Measurements from ENCODE around the gene RNH1. TPM values are rescaled to one million over a fixed set of nuclear protein-coding genes. Genes with fewer than 3 reads are reported as not detected.

Gene RNH1
- total and polyA plus RNA-seq, 2 of the 8 experiments (the other 6 are each of a cell fraction or from before 2014, with no cell fraction given), result 48.7 to 49.8 TPM

GRCh38 chr11:504053-504993, 2.7 kb downstream of the RNH1 start (continued):
- TF ChIP-seq CHD7 (IDR thresholded peaks at IDR 0.05; ENCODE audit: insufficient replicate concordance, low read length), result no peak
- no peak for TF ChIP-seq SP2 (IDR thresholded peaks at IDR 0.05; ENCODE audit: low read length)
- TF ChIP-seq JUND (IDR thresholded peaks at IDR 0.05; ENCODE audit: low read length), result no peak
- TF ChIP-seq ATF2 (IDR thresholded peaks at IDR 0.05; ENCODE audit: low read length), result no peak

All from H1 (cell line).